HCT116 (cell line): ENCODE data around the gene TMEM52B. TPM values are rescaled to one million over a fixed set of nuclear protein-coding genes. Genes with fewer than 3 reads are reported as not detected.

ENCODE experiments used
- ATAC-seq: fragments of 200-7000 bp; cut with Tn5 transposase; 2 replicates; pipeline ENCODE4 v1.9.1; 2020; ENCODE audit warnings: mild to moderate bottlenecking, moderate library complexity
- BruUV-seq: library from RNA; stranded (reverse); fragments of 400-500 nt; replicated peaks from 2 replicates; lab custom pipeline; 2021; lab: Mats Ljungman, UMichigan
- CTCF ChIA-PET: fragments of 300-600 bp; sonication (Branson Sonifier 250); formaldehyde crosslinking; loops from one replicate; lab custom pipeline; 2021; ENCODE audit warnings: antibody characterized with exemption; lab: Charles Lee
- POLR2A ChIA-PET: fragments of 300-600, 350-600 bp; sonication (Branson Sonifier 250); formaldehyde crosslinking; loops from one replicate; lab custom pipeline; 2021; ENCODE audit warnings: antibody characterized with exemption; lab: Charles Lee
- RAD21 ChIA-PET, 2 experiments: fragments of 300-600 bp; sonication (Branson Sonifier 250); formaldehyde crosslinking; loops; one replicate each; lab custom pipeline; 2023; ENCODE audit warnings: low total read pairs in 2 of 2; ENCODE audit not compliant: uncharacterized antibody in 2 of 2, unreplicated experiment in 2 of 2, low non-redundant PET in 1 of 2; lab: Charles Lee
- DNase-seq: peaks from one replicate; pipeline ENCODE4 v3.0.0-alpha.2; 2010; ENCODE audit warnings: low read depth, low spot score
- H2AFZ ChIP-seq: fragments of 200-600 bp; shearing (Covaris generic), sonication (generic); 2 replicates; pipeline ENCODE4 v1.6.1; 2017; ENCODE audit warnings: low read depth, mixed run types, mixed read lengths, antibody characterized with exemption, low read length; ENCODE audit not compliant: poor library complexity, severe bottlenecking
- H3K27ac ChIP-seq: 2 replicates; pipeline ENCODE4 v1.5.1; 2012; ENCODE audit warnings: low read depth, low read length
- H3K27me3 ChIP-seq: fragments of 200-600 bp; sonication (generic); 2 replicates; pipeline ENCODE4 v1.6.1; 2016; ENCODE audit warnings: mixed run types, low read length, mixed read lengths; ENCODE audit not compliant: insufficient read depth
- H3K36me3 ChIP-seq, 2 experiments: fragments of 200-500 bp in 1 of 2; fragments of 200-600 bp in 1 of 2; sonication (Bioruptor generic) in 1 of 2; sonication (generic) in 1 of 2; 2 replicates each; pipeline versions ENCODE4 v1.5.1 to v1.6.1; 2014 to 2016; ENCODE audit warnings: low read length in 2 of 2, inconsistent platforms in 1 of 2, mixed read lengths in 1 of 2, mixed run types in 1 of 2; ENCODE audit not compliant: insufficient read depth in 2 of 2, control insufficient read depth in 1 of 2
- H3K4me1 ChIP-seq, 2 experiments: fragments of 200-600 bp in 1 of 2; sonication (generic) in 1 of 2; 2 replicates each; pipeline versions ENCODE4 v1.5.1 to v1.6.1; 2012 to 2017; ENCODE audit warnings: low read length in 2 of 2, inconsistent platforms in 1 of 2, mild to moderate bottlenecking in 1 of 2, mixed read lengths in 1 of 2, mixed run types in 1 of 2, moderate library complexity in 1 of 2; ENCODE audit not compliant: insufficient read depth in 2 of 2, control insufficient read depth in 1 of 2
- H3K4me2 ChIP-seq: fragments of 200-600 bp; sonication (generic); 2 replicates; pipeline ENCODE4 v1.6.1; 2017; ENCODE audit warnings: mixed run types, low read length, mixed read lengths
- H3K4me3 ChIP-seq, 2 experiments: fragments of 200-600 bp in 1 of 2; sonication (generic) in 1 of 2; replicated peaks in 1 of 2; 2 replicates each; pipeline ENCODE4 v1.5.1; 2011 to 2016; ENCODE audit warnings: low read length in 2 of 2, control low read depth in 1 of 2, low read depth in 1 of 2, mild to moderate bottlenecking in 1 of 2, mixed read lengths in 1 of 2, mixed run types in 1 of 2
- H3K79me2 ChIP-seq: fragments of 200-600 bp; sonication (generic); 2 replicates; pipeline ENCODE4 v1.6.1; 2017; ENCODE audit warnings: mild to moderate bottlenecking, mixed run types, low read length, moderate library complexity, mixed read lengths; ENCODE audit not compliant: insufficient read depth
- H3K9ac ChIP-seq: fragments of 200-600 bp; sonication (generic); 2 replicates; pipeline ENCODE4 v1.6.1; 2016; ENCODE audit warnings: low read length, mixed read lengths
- H3K9me2 ChIP-seq: fragments of 200-600 bp; sonication (generic), shearing (Covaris generic); 2 replicates; pipeline ENCODE4 v1.6.1; 2017; ENCODE audit warnings: mixed run types, mild to moderate bottlenecking, moderate library complexity; ENCODE audit not compliant: insufficient read depth
- H3K9me3 ChIP-seq, 2 experiments: fragments of 200-500 bp in 1 of 2; fragments of 200-600 bp in 1 of 2; sonication (Bioruptor generic) in 1 of 2; sonication (generic) in 1 of 2; 2 replicates each; pipeline ENCODE4 v1.6.1; 2014 to 2017; ENCODE audit warnings: low read length in 2 of 2, mixed read lengths in 2 of 2, inconsistent platforms in 1 of 2, low read depth in 1 of 2, mild to moderate bottlenecking in 1 of 2, mixed run types in 1 of 2, moderate library complexity in 1 of 2; ENCODE audit not compliant: control insufficient read depth in 1 of 2, insufficient read depth in 1 of 2
- H4K20me1 ChIP-seq: fragments of 200-600 bp; sonication (generic), shearing (Covaris generic); 2 replicates; pipeline ENCODE4 v1.6.1; 2017; ENCODE audit warnings: mixed run types, mild to moderate bottlenecking, moderate library complexity; ENCODE audit not compliant: insufficient read depth
- CBX3 ChIP-seq: IDR thresholded peaks from 2 replicates; pipeline ENCODE4 v1.6.1; 2012; ENCODE audit warnings: low read depth
- EGR1 ChIP-seq: IDR thresholded peaks from 2 replicates; pipeline ENCODE4 v1.6.1; 2012; ENCODE audit warnings: low read depth
- FOSL1 ChIP-seq: IDR thresholded peaks from 2 replicates; pipeline ENCODE4 v1.6.1; 2012; ENCODE audit warnings: low read depth
- POLR2A ChIP-seq: IDR thresholded peaks from 2 replicates; pipeline ENCODE4 v1.7.0; 2011; ENCODE audit warnings: borderline replicate concordance; ENCODE audit not compliant: insufficient read depth, insufficient read length; ENCODE audit errors: extremely low read depth
- POLR2AphosphoS5 ChIP-seq: IDR thresholded peaks from 2 replicates; pipeline ENCODE4 v1.6.1; 2011; ENCODE audit warnings: mild to moderate bottlenecking, low read depth, low read length, moderate library complexity
- REST ChIP-seq: IDR thresholded peaks from 2 replicates; pipeline ENCODE4 v1.6.1; 2012; ENCODE audit warnings: low read depth
- SIN3A ChIP-seq: IDR thresholded peaks from 2 replicates; pipeline ENCODE4 v1.6.1; 2012; ENCODE audit warnings: low read depth
- ZNF274 ChIP-seq: fragments of 200-500 bp; sonication (Bioruptor generic); IDR thresholded peaks from 2 replicates; pipeline ENCODE4 v1.6.1; 2014; ENCODE audit warnings: mild to moderate bottlenecking, low read depth, low read length, inconsistent platforms
- intact Hi-C: fragments of 100-400 bp; cut with micrococcal nuclease; formaldehyde crosslinking; loops from 2 replicates; pipeline ENCODE4 v1.10.0; 2022
- total RNA-seq: library from RNA; stranded (reverse); gene quantifications from one replicate; pipeline ENCODE4 v1.2.1, GENCODE V29; 2021; ENCODE audit not compliant: unreplicated experiment
- TF ChIP-seq, protein P1 (sequence below): IDR thresholded peaks from 2 replicates; pipeline ENCODE4 v1.6.1; 2012
- TF ChIP-seq, protein P2 (sequence below): IDR thresholded peaks from 2 replicates; pipeline ENCODE4 v1.6.1; 2012
- TF ChIP-seq, protein P3 (sequence below): IDR thresholded peaks from 2 replicates; pipeline ENCODE4 v1.6.1; 2011; ENCODE audit warnings: mild to moderate bottlenecking, low read length, moderate library complexity; ENCODE audit not compliant: insufficient replicate concordance; ENCODE audit errors: extremely low read depth

Gene TMEM52B
- total RNA-seq, 1 experiment from 2014 or later = not detected

- DNase-seq = no peak
- H2AFZ ChIP-seq = no peak overlapping the region
- no peaks in the 10 kb centered on the region for H3K9me2 ChIP-seq
- intact Hi-C loops = no loop called here
- H3K4me1 ChIP-seq = no peaks in the 10 kb centered on the region
- no peak overlapping the region for H3K4me3 ChIP-seq
- no TSS peak for BruUV-seq
- ChIA-PET RAD21 (interaction anchor here in 1 of 2 experiments (0.7 kb wide), 1 partner anchor 1017 kb away, joined by 3 read pairs; no protein-coding TSS in a partner anchor), CTCF (no interaction called here), POLR2A (no interaction called here)
- H3K79me2 ChIP-seq = no peaks in the 10 kb centered on the region
- no peak for ATAC-seq
- H3K9ac ChIP-seq = no peak overlapping the region
- H4K20me1 ChIP-seq = no peaks in the 10 kb centered on the region
- no peak overlapping the region for H3K27ac ChIP-seq
- TF ChIP-seq, protein P1, sequence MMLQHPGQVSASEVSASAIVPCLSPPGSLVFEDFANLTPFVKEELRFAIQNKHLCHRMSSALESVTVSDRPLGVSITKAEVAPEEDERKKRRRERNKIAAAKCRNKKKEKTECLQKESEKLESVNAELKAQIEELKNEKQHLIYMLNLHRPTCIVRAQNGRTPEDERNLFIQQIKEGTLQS = no peak
- no peak for TF ChIP-seq CBX3
- TF ChIP-seq FOSL1 = no peak
- TF ChIP-seq EGR1 = no peak
- no peak for TF ChIP-seq SIN3A
- no peak for TF ChIP-seq POLR2A
- H3K9me3 ChIP-seq = no peaks in the 10 kb centered on the region
- no peak overlapping the region for H3K4me2 ChIP-seq
- no peaks in the 10 kb centered on the region for H3K36me3 ChIP-seq
- H3K27me3 ChIP-seq = no peaks in the 10 kb centered on the region
These were observed 3.7 kb downstream of the TMEM52B start for GRCh38 chr12:10182354-10183049.

GRCh38 chr12:10184261-10184843 lies 5.5 kb downstream of the TMEM52B start:
- H3K9me2 ChIP-seq = no peaks in the 10 kb centered on the region
- POLR2A ChIA-PET = no interaction called here
- no peak overlapping the region for H3K4me2 ChIP-seq
- no peak for TF ChIP-seq ZNF274
- TF ChIP-seq, protein P2, sequence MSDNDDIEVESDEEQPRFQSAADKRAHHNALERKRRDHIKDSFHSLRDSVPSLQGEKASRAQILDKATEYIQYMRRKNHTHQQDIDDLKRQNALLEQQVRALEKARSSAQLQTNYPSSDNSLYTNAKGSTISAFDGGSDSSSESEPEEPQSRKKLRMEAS = no peak
- TF ChIP-seq POLR2AphosphoS5 = no peak
- TF ChIP-seq, protein P3, sequence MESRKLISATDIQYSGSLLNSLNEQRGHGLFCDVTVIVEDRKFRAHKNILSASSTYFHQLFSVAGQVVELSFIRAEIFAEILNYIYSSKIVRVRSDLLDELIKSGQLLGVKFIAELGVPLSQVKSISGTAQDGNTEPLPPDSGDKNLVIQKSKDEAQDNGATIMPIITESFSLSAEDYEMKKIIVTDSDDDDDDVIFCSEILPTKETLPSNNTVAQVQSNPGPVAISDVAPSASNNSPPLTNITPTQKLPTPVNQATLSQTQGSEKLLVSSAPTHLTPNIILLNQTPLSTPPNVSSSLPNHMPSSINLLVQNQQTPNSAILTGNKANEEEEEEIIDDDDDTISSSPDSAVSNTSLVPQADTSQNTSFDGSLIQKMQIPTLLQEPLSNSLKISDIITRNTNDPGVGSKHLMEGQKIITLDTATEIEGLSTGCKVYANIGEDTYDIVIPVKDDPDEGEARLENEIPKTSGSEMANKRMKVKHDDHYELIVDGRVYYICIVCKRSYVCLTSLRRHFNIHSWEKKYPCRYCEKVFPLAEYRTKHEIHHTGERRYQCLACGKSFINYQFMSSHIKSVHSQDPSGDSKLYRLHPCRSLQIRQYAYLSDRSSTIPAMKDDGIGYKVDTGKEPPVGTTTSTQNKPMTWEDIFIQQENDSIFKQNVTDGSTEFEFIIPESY = no peak
- no peak for TF ChIP-seq REST
- H3K27me3 ChIP-seq = no peaks in the 10 kb centered on the region
- no peak overlapping the region for H2AFZ ChIP-seq
- H3K9me3 ChIP-seq = no peaks in the 10 kb centered on the region
- DNase-seq (no peak), ATAC-seq (no peak)
- intact Hi-C loops = no loop called here
- RAD21 ChIA-PET = no interaction called here
- H3K9ac ChIP-seq = no peak overlapping the region
- CTCF ChIA-PET = no interaction called here
- no peaks in the 10 kb centered on the region for H3K4me1 ChIP-seq
- H3K36me3 ChIP-seq = no peaks in the 10 kb centered on the region
- no peaks in the 10 kb centered on the region for H4K20me1 ChIP-seq
- H3K27ac ChIP-seq = no peak overlapping the region
- no peaks in the 10 kb centered on the region for H3K79me2 ChIP-seq
- no TSS peak for BruUV-seq
- H3K4me3 ChIP-seq = no peak overlapping the region
